DMS 273 (cell line): Measurements from ENCODE around the gene MOB3B.

Experiments
- DNase-seq: peaks from one replicate; lab custom pipeline; 2025; ENCODE audit not compliant: unreplicated experiment; lab: John Stamatoyannopoulos, UW

The MOB3B gene

DNA sequence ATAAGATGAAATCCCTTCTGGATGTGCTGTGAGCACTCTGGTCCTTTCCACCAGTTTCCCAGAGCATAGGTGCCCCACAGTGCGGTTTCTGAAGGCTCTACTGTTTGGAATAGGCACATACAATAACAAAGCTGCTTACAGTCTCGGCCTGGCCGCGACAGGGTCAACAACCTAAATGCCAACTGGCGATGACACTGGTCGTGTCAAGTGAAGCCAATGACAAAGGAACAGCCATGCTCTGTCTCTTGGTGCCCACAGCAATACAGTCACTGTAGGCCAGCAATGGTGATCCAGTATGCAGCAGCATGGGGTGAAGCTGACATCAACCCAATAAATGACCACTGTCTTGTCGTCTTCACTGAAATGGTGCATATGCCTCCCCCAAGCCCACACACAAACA, 184.8 kb downstream of the MOB3B start:
- DNase-seq = no peak

DNA sequence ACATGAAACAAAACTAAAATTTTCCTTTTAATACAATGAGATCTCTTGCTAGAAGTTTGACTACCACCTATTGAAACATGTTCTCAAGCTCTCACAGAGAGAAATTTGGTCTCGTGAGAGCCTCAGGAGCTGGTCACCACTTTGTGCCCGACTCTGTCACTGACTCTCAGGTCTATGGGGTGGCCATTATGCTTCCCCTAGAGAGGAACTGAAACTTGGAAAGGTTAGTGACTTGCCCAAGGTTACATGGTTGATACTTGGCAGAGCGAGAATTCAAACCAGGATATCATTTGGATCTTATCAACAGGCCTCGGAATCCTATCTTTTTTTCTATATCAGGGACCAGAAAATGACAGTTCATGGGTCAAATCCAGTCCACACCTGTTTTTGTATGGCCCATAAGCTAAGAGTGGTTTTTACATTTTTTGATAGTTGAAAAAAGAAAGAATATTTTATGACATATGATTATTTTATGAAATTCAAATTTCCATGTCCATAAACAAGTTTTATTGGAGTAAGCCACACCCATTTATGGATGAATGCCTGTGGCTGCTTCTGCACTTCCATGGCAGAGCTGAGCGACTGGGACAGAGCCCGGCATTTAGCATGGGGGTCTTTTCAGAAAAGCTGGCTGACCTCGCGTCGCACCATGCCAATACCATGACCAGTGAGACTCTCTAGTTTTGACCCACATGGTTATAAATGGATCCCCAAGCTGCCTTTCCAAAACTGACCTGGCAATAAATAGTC, 187.9 kb downstream of the MOB3B start:
- DNase-seq = no peak

DNA sequence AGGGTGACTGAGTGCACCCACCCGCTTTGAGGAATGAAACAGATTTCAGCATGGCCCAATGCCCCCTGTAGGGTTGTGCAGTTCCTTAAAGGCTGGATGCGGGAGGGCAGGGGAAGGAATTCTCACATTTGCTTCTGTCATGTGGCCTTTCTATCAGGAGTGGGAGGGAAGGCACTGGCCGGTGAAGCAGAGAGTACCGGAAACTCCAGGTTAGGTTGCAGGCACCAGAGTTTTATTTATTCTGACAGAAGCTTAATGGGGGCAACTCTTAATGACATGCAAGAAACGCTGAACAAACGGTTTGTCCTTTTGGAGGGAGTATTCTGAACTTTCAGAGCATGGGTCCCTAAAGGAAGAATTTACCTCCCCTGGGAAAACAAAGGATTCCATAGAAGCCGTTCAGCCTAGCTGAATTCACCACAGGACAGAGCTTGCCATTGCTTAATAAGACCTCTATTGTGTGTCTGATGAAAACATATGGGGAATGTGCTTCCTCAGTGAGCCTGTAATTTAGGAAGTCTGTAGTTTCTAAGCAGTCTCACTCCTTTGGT, 188.6 kb downstream of the MOB3B start:
- DNase-seq = no peak

GRCh38 chr9:27340285-27340674, 189.3 kb downstream of the MOB3B start:
- no peak for DNase-seq

- DNase-seq = no peak
Measured at GRCh38 chr9:27339661-27340284, 189.8 kb downstream of the MOB3B start.

DNA sequence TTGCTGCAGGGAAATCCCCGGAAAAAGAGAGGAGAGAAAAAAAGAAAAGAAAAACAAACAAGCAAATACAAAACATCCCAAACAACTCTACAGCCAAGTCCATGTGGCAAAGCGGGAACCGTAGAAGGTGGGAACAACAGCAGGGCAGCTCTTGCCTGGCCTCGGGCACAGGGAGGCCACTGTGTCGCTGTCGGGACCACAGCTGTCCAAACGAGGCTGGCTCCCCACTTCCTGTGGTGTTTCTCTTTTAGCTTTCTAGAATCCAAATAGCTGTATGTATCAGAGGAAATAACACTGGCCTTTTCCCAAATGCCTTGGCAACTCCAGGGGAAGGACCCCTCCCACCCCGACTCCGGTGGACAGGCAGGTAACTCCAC, 191.1 kb downstream of the MOB3B start:
- no peak for DNase-seq

- no peak for DNase-seq
Measured at GRCh38 chr9:27337833-27338526, 191.6 kb downstream of the MOB3B start.

DNA sequence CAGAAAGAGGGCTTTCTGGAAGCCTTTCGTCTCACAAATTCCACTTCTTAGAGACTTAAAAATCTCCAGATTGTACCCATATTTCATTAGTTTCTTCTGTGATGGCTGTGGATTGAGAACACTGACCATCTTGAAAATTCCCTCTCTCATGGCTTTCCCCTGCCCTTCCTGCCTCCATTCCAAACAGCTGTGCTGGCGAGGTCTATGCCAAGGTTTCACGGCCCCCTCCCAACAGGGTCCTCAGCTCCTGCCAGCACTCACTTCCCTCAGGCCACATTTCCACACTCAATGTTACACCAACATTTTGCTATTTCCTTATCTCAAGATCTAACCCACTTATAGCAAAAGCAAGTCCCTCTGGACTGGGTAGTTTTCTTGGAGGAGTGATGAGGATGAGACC, 192.4 kb downstream of the MOB3B start:
- no peak for DNase-seq

DNA sequence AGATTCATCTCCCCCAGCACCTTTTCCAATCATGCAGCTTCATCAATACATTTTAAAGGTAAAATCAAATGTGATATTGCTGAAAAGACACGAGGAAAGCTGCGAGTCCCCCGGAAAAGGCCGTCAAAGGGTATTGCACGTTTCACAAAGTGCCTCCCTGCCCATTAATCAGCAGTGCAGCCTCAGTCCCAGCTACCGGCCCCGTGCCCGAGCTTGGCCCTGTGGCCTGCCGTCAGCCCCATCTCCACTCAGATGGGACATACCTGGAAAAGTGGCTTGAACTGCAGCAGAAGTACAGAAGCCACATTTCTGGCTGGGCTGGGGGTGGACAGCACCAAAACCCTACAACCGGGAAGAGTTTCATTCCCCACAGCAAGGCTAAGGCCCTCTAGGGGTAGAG, 192.8 kb downstream of the MOB3B start:
- no peak for DNase-seq

DNA sequence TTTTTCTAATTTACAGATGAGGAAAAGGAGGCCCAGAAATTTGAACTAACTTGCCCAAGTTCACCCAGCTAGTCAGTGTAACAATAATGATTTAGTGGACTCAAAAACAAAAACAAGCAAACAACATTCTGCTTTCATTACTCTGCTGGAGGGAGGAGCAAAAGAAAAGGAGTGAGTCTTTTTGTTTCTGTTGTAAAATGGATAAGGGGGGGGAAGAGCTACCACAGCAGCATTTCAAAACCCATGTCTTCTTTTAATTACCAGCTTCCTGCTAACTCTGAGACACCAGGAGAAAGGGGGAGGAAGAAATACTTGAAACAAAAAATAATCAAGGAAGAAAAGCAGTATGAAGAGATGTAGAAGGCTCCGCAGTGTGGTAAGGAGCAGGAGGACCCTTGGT, 193.5 kb downstream of the MOB3B start:
- DNase-seq = no peak

DNA sequence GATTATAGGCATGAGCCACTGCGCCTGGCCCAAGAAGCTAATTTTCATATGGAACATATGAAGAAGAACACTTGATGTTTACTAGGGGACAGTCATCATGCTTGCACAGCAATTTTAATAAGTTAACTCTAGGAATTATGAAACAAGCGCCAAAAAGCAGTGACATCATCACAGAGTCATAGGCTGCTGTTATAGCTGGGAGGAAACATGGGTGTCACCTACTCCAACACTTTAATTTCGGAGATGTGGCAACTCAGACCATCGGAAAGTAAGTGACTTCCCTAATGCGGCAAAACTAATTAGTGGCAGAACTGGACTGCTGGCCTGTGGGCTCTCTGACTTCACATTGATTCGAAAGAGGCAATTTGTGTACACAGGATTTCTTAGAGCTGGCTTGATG, 194.5 kb downstream of the MOB3B start:
- no peak for DNase-seq

DNA sequence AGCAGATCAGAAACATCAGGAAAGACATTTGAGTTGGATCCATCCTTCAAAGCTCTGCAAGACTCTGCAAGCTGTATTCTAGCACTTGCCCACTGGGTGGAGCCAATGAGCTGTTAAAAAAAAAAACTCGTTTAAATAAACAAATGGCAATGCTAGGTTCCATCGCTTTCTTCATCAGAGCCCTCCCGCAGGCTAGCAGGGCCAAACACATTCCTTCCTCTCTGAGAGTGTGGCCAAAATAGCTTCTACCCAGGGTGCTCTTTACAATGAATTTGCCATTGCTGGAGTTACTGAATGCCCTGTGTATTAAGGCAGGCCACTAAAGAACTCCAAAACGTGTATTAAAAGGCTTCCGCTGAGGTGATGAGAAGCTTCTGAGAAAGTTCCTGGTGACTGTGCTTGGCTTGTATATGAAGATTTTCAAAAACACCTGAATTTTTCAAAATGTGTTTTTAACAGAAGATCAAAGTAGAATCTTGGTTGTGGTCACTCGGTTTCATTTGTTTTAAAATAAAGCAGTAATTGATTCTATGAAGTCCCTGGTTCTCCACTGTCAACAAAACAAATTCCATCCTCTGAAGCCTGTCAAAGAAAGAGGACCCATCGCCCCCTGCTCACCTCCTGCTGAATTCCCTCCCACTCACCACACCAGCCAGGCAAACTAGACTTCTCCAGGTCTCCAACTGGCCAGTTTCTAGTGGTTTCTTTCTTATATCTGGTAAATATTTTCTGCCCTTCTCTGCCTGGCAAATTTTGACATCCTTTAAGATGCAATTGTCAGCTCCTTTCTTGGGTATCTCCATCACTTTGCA, 196.2 kb downstream of the MOB3B start:
- peak; percentile 82 for DNase-seq

DNA sequence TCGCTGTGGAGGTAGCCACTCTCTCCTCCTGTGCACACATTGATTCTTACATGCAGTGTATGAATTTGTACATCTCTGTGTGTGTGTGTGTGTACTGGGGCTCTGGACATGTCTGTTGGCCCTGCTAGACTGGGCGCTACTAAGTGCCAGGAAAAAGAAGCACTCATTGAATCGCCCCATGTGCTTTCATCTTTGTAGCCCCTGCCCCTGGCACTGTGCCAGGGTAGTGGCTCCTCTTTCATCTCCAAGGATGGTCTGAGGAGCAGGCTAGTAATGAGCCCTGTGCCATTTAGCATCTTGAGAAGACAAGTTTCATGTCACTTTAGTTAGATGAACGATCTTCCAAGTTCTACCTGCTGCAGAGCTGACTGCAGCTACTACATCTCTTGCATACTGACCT, 198.2 kb downstream of the MOB3B start:
- DNase-seq = no peak

DNA sequence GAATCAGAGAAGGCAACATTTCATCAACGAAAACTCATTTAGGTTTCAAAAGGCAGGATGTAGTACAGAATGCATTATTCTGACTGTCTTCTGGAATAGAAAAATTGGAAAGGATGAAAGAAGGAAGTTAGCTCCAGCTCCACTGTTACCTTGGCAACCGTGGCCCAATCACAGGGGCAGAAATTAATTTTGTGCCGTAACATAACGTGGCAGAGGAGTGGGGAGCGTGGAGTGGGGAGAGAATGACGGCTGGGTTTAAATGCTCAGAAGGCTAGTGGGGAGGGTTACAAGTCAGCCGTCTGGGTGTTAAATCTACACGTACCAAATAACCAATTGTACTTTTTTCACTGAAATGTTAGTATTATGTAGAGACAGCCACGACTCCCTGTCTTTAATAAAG, 200.3 kb downstream of the MOB3B start:
- no peak for DNase-seq

DNA sequence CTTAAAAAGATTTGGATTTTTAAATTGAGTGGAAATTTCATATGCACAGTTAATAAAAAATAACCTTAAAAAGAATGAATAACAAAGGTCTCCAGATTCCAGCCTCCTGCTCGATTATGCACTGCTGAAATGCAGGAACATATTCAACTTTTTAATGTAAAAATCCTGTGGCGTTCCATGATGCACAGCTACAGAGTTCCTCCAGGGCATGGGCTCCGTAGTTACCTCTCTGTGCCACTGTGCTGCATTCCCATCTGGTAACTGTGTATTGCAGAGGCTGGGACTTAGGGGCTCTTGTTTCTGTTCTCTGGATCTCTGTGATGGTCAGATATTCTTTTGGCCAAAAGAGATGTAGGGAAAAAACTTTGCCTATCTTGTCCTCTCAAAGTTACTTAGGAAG, 201.1 kb downstream of the MOB3B start:
- no peak for DNase-seq

DNA sequence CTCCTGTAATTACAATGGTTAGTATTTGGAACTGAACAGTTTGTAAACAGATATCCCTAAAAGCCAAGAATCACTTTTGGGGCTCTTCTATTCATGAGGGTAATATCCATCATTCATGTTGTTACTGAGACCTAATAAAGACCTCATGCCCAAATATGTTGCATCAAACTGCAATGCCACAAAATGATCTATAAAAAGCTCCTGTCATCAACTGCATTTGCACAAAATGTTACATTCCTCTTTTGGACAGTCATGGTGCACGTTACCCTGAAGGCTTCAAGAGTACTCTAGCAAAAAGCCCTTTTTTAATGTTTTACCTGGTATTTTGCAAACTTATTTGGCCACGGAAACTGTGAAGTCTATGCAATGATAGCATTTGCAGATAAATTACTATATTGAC, 218.4 kb downstream of the MOB3B start:
- DNase-seq = no peak

DNA sequence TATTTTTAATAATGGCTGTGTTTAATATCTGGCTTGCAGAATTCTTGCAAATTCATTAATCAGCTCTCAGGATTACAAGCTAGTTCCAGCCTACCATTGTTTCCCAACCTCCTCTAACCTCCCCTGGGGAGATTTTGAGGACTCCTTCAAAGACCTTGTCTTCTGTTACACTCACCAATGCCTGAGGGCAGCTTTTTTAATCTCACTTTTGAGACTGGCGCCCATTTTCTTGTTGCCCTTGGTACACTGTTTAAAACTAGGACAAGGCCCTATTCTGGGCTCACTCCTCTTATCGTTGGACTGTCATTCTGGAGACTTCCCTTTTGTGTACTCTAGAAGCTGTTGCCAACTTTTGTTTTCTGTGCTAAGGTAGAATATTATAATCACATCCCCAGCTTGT, 219.0 kb downstream of the MOB3B start:
- DNase-seq = no peak

DNA sequence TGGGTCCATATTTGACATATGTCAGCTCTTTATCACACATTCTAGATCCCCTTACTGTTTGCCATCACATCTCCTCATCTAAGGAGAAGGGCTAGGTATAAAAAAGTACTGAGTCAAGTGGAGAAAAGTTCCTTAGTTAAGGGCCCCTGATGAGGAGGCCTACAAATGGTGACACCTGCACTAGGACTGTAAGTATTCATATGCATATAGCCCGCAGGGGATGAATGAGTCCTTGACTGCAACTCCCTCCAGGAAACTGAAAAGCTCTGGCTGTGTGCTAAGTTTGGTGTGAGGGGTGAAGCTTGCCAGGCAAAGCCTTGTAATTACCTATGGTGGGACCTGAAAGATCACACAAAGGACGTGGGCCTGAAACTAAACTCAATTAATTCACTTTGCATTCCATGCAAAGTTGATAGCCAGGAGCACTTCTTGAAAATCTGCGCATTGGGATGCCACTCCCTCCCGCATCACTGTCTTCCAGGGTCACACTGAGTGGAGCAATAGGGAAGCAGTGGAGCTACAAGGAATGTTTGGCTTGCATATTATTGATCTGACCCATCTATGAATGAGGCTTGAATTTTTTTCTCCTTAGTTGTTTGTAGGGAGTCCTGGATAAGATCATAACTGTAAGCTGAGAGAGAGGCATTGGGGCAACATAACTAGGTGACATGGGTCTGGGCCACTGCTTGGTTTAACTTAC, 220.8 kb downstream of the MOB3B start:
- no peak for DNase-seq

DNA sequence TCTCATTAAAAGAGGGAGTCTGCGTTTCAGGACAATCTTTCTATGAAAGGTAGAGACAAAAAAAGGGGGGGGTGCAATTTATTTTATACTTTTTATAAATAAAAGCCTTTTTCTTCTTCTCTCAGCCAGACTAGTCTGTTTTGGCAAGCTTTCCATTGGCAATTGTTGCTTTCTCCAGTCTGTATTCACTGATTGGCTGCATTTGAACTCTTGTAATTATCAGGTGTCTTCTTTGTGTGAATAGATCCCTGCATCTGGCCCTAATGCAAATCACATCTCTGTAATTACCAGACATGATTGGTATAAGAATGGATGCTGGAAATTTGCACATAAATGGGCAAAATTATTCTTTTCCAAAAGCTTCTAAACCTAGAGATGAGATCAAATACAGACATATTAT, 225.1 kb downstream of the MOB3B start:
- no peak for DNase-seq

DNA sequence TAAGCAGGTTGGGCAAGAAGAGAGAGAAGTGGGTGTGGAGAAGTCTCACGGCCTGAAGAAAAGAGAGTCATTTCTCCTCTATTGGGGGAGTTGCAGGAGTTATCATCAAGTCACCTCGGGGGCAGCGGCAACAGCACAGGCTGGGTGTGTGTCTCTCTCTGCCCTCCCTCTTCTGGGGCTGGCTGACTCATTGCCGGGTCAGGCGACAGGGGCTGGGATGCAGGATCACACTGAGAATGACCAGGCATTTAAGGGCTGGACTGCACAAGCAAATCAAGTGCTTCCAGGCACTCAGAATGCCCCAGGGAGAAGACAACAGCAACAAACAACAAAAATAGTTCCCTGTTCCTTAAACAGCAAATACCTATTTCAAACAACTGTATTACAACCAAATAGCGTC, 226.4 kb downstream of the MOB3B start:
- no peak for DNase-seq

GRCh38 chr9:27297050-27297449, 232.6 kb downstream of the MOB3B start, which contains the start of gene EQTN:
TSS of gene EQTN (minus strand) at chr9:27297150. CDS start at chr9:27297055, 95 bp downstream.
- DNase-seq = no peak
